ENCODE results near the gene ANKRD23.

Gene ANKRD23

DNA sequence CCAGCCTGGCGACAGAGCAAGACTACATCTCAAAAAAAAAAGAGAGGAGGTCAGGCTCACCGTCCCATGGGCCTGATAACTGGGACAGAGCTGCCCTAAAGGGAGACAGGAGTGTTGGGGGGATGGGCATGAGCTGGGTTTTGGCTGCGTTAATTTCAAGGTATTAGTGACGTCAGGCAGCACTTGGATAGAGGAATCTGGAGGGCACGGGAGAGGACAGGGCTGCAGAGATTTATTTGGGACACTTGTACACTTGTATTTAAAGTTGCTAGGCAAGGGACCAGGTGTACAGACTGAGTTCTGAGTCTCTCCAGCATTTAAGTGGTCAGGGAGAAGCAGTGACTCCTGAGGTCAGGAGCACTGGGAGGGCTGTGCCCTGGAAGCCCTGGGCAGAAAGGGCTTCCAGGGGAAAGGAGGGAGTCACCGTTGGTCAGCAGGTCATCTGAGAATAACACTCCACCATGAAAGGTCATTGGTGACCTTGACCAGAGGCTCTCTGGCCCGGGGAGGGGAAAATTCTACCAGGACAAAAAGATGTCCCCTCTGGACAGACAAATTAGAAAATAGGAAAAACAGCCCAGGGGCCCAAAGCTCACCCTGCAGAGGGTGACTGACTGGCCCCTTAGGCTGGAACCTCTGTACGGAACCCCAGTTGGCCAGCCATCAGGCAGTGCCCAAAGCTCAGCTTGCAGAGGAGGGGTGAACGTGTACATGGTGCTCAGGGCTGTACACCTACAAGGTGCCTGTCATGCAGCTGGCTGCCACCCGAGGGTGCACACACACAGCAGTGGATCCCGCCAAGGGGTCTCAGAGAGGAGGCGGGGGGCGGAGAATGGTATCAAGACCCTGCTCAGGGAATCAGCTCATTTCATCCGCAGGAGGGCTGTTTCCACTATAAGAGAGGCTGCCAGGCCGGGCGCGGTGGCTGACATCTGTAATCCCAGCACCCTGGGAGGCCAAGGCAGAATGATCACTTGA is 50.8 kb downstream of the ANKRD23 start:
- no peak for DNase-seq

- DNase-seq, result no peak
Measured at GRCh38 chr2:96789245-96789617, 54.6 kb downstream of the ANKRD23 start.

DNA sequence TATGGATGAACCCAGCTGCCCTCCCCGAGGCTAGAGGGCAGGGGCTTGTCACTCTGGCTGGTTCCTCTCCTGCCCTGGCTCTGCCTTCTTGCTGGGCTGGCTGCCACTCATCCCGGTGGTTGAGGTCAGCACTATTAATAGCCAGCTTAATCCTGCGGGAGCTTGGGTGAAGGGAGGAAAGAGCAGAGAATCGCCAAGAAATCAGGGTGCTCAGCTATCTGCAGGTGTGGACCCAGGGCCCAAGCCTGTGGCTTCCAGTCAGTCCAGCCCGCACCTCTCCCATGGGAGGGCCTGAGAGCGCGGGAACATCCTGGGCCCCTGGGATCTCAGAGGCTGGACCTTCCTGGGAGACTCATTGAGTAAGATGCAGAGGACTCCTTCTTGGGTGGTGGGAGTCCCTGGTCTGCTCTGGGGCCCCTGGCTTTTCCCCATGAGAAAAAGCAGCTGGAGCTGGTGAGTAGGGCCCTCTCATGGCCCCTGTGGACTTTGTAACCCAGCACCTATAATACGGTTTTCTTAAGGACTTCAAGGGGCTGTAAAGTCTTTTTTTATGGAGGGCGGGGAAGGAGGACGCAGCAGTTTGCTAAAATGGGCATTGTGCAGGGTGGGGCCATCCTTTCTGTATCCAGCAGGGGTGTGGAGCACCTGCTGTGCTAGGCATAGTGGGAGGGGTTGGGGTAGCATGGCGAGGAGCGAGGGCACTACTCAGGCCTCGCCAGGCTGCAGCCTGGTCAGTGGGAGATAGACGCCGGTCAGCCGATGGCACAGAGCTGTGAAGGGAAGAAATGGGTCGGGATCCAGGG is 55.2 kb downstream of the ANKRD23 start:
- DNase-seq, result no peak
